NT2/D1 (cell line): ENCODE measurements around the gene SOX11.
"Not testable (repeated sequence)": the region's sequence is repeated elsewhere in the genome, so short reads cannot be mapped to it uniquely, and the experiment has no call there.

ENCODE experiments used
- DNase-seq: peaks from one replicate; pipeline ENCODE4 v3.0.0-alpha.2; 2011; ENCODE audit warnings: low read depth, low spot score
- H3K27me3 ChIP-seq: 2 replicates; pipeline ENCODE4 v1.6.0; 2011; ENCODE audit warnings: mild to moderate bottlenecking; ENCODE audit not compliant: insufficient read length, insufficient read depth
- H3K36me3 ChIP-seq: 2 replicates; pipeline ENCODE4 v1.6.1; 2011; ENCODE audit warnings: mild to moderate bottlenecking, low read length, mixed read lengths; ENCODE audit not compliant: insufficient read depth, insufficient read length
- H3K4me1 ChIP-seq: 2 replicates; pipeline ENCODE4 v1.5.1; 2011; ENCODE audit not compliant: insufficient read depth, insufficient read length
- H3K4me3 ChIP-seq: 2 replicates; pipeline ENCODE4 v1.5.1; 2011; ENCODE audit warnings: low read depth; ENCODE audit not compliant: insufficient read length
- H3K9ac ChIP-seq: 2 replicates; pipeline ENCODE4 v1.6.0; 2011; ENCODE audit warnings: low read depth; ENCODE audit not compliant: insufficient read length
- H3K9me3 ChIP-seq: 2 replicates; pipeline ENCODE4 v1.5.1; 2011; ENCODE audit warnings: mild to moderate bottlenecking, low read length; ENCODE audit not compliant: insufficient read depth
- SUZ12 ChIP-seq: IDR thresholded peaks from 2 replicates; pipeline ENCODE4 v1.6.1; 2011; ENCODE audit not compliant: insufficient read length, insufficient read depth; ENCODE audit errors: extremely low read depth
- YY1 ChIP-seq: IDR thresholded peaks from 2 replicates; pipeline ENCODE4 v1.6.1; 2011; ENCODE audit not compliant: insufficient read length, insufficient read depth
- ZNF274 ChIP-seq: IDR thresholded peaks from 2 replicates; pipeline ENCODE4 v1.6.1; 2011; ENCODE audit warnings: mild to moderate bottlenecking, low read depth, low read length

The SOX11 gene

GRCh38 chr2:5666798-5667197 is 25.4 kb upstream of the SOX11 start:
- Histone ChIP-seq H3K36me3 (no peaks in the 10 kb centered on the region), H3K9ac (no peak overlapping the region), H3K4me3 (no peak overlapping the region), H3K9me3 (no peaks in the 10 kb centered on the region), H3K27me3 (no peaks in the 10 kb centered on the region), H3K4me1 (peaks cover 5% of the 10 kb centered on the region)
- TF ChIP-seq ZNF274 (no peak), SUZ12 (no peak), YY1 (no peak)
- DNase-seq, result no peak

DNA sequence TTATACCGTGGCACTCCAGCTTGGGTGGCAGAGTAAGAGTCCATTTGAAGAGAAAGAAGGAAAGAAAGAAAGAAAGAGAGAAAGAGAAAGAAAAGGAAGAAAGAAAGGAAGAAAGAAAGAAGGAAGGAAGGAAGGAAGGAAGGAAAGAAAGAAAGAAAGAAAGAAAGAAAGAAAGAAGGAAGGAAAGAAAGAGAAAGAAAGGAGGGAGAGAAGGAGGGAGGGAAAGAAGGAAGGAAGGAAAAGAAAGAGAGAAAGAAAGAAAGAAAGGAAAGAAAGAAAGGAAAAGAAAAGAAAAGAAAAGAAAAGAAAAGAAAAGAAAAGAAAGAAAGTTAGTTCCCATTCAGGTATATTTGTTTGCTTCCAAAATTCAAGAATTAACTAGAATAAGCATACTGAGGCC is 24.5 kb upstream of the SOX11 start:
- H3K4me1 ChIP-seq, H3K27me3 ChIP-seq, H3K9me3 ChIP-seq: not testable (repeated sequence)

DNA sequence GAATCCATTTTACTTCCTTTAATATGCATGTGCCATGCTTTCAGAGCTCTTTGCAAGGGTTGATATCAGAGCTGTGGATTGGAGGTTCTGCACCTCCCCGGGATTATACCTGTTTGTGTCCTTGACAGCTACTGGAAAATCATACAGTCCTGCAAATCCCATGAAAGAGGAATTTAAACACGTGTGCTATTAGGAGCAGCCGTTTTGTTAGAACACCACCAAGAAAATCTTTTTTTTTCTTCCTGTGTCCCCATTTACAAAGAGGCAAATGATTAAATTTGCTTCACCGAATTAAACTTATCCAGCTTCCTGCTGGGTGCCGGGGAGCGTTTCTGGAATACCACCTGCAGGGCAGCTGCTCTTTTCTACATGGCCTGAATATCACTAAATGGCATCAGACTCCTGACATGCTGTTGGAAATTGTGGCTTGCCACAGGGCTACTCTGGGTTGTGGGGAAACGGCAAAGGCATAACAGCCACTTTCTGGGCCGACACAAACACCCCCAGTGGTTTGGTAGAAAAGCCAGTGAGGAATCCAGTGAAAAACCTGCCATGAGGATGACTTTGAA is 23.4 kb upstream of the SOX11 start:
- no peaks in the 10 kb centered on the region for H3K27me3 ChIP-seq
- H3K9ac ChIP-seq, result no peak overlapping the region
- peaks cover 5% of the 10 kb centered on the region for H3K4me1 ChIP-seq
- H3K36me3 ChIP-seq, result no peaks in the 10 kb centered on the region
- TF ChIP-seq YY1 (no peak), ZNF274 (no peak), SUZ12 (no peak)
- DNase-seq, result no peak
- no peak overlapping the region for H3K4me3 ChIP-seq
- H3K9me3 ChIP-seq, result no peaks in the 10 kb centered on the region

More for the DNA sequence above, 24.5 kb upstream of the SOX11 start:
- H3K4me3 ChIP-seq, H3K9ac ChIP-seq, H3K36me3 ChIP-seq, DNase-seq: not testable (repeated sequence)

DNA sequence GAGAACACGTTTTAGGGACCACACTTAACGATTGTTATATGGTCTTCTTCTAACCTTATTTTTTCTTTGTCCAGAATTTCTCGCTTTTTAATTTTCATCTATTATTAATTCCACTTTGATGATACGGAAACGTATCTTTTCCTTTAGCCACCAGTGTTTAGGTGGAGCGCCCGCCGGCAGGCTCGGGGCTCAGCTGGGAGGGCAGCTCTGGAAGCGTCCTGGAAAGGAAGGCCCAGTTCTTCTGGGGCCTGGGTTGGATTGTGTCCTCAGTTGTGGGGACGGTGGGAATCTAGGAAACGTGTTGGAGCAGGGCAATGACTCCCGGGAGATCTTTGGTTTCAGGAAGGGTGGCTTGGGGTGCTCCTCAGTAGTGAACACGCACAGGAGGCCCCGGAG is 19.4 kb upstream of the SOX11 start:
- H3K9ac ChIP-seq, result no peak overlapping the region
- DNase-seq, result no peak
- H3K4me1 ChIP-seq, result no peaks in the 10 kb centered on the region
- H3K4me3 ChIP-seq, result no peak overlapping the region
- TF ChIP-seq ZNF274 (no peak), SUZ12 (no peak), YY1 (no peak)
- no peaks in the 10 kb centered on the region for H3K27me3 ChIP-seq
- no peaks in the 10 kb centered on the region for H3K9me3 ChIP-seq
- no peaks in the 10 kb centered on the region for H3K36me3 ChIP-seq

- no peaks in the 10 kb centered on the region for H3K4me1 ChIP-seq
- TF ChIP-seq SUZ12 (no peak), YY1 (no peak), ZNF274 (no peak)
- no peaks in the 10 kb centered on the region for H3K9me3 ChIP-seq
- H3K4me3 ChIP-seq, result no peak overlapping the region
- no peaks in the 10 kb centered on the region for H3K27me3 ChIP-seq
- no peak for DNase-seq
- H3K9ac ChIP-seq, result no peak overlapping the region
- H3K36me3 ChIP-seq, result no peaks in the 10 kb centered on the region
These were observed 18.8 kb upstream of the SOX11 start for GRCh38 chr2:5673145-5674025.

DNA sequence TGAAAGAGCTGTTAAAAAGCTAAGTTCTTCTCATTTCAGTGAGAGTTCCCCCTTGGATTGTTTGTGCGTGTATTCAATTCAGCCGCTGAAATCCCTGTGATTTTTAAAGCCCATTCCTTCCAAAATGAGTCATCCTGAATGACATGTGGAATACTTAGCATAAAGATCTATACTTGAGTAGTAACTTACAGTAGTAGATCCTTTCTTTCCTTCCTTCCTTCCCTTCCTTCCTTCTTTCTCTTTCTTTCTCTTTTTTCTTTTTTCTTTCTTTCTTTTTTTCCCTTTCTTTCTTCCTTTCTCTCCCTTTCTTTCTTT is 18.2 kb upstream of the SOX11 start:
- Histone ChIP-seq H3K4me3 (no peak overlapping the region), H3K36me3 (no peaks in the 10 kb centered on the region), H3K9ac (no peak overlapping the region), H3K9me3 (no peaks in the 10 kb centered on the region), H3K4me1 (no peaks in the 10 kb centered on the region), H3K27me3 (no peaks in the 10 kb centered on the region)
- no peak for TF ChIP-seq YY1
- TF ChIP-seq SUZ12, result no peak
- no peak for TF ChIP-seq ZNF274
- no peak for DNase-seq

DNA sequence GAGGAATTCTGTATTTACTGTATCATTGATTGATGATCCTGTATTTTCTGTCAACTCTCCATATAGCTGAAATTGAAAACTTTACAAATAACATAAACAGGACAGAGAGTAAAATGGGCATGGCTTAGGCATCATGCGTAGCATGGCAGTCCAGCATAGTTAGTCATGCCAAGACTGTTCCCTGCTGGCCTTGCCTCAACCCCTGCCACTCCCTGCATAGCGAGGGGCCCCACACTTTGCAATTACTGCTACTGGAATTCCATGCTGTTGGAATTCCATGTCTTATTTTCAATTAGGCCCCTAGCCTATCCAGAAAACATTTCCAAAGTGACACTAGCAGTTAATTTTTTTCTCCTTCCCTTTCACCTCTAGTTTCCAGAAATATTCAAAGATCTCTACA is 15.1 kb upstream of the SOX11 start:
- Histone ChIP-seq H3K36me3 (no peaks in the 10 kb centered on the region), H3K4me3 (no peak overlapping the region), H3K9ac (no peak overlapping the region), H3K27me3 (no peaks in the 10 kb centered on the region), H3K4me1 (no peaks in the 10 kb centered on the region), H3K9me3 (no peaks in the 10 kb centered on the region)
- no peak for DNase-seq
- TF ChIP-seq YY1 (no peak), SUZ12 (no peak), ZNF274 (no peak)

GRCh38 chr2:5683471-5683870 is 8.7 kb upstream of the SOX11 start:
- Histone ChIP-seq H3K4me1 (no peaks in the 10 kb centered on the region), H3K4me3 (no peak overlapping the region), H3K9me3 (no peaks in the 10 kb centered on the region), H3K9ac (no peak overlapping the region), H3K27me3 (no peaks in the 10 kb centered on the region), H3K36me3 (no peaks in the 10 kb centered on the region)
- TF ChIP-seq SUZ12 (no peak), YY1 (no peak), ZNF274 (no peak)
- DNase-seq, result no peak
